ENCODE data around the gene ABCA1.

Gene ABCA1

DNA sequence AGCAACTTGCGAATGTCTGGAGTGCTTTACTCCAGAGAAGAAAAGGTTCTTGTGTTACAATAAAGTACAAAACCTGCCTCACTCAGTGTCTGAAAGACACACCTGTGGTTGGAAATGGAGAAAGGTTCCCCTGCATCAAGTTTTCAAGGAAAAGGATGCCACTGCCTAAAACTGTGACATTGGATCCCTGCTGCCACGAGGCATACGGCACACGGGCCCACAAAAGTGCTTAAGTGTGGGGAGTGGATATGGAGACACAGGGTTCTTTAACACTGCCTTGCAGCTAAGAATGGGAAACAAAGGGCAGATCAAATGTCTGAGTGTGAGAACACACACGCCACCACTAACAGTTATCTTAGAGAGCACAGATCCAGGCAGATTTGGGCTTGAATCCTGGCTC lies 89.0 kb downstream of the ABCA1 start:
- DNase-seq (ENCODE audit: low read depth) = no peak
- no peak for TF ChIP-seq CTCF (conservative IDR thresholded peaks at IDR 0.05; ENCODE audit: low read depth, low read length)
- H3K4me3 ChIP-seq (ENCODE audit: low read length) = no peak overlapping the region

DNA sequence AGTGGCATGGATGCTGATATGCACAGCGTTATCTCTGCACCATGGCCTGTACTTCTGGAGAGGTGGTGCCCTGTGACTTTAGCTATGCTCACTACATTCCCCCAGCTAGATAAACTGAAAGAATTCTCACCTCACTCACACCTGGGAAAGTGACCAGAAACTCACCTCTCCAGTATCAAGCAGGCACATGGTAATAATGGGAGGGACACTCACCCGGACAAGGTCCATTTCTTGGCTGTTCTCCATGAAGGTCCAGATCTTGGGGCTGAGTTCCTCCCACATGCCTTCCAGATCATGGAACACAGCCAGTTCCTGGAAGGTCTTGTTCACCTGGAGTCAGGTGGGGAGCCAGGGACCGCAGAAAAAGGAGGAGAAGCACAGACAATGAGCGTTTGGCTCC lies 91.2 kb downstream of the ABCA1 start:
- H3K4me3 ChIP-seq (ENCODE audit: low read length) = no peak overlapping the region

DNA sequence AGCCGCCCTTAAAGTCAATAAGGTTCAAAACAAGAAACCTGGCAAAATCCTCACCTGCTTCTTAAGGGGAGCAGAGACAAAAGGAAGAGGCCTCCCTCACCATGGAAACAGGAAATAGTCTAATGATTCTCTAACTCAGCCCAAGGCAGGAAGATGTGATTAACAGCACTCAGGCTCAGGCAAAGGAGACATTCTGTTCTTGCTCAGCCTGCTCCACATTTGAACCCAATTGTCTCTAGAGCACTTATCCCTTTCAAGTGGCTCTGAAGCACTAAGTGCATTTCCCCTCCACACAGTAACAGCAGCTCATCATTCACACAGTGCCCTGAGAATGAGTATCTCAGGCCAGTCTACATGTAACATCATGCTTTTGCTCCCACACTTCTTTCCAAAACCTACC lies 91.7 kb downstream of the ABCA1 start:
- TF ChIP-seq CTCF (conservative IDR thresholded peaks at IDR 0.05; ENCODE audit: low read depth, low read length) = no peak
- DNase-seq (ENCODE audit: low read depth) = no peak
- no peak overlapping the region for H3K4me3 ChIP-seq (ENCODE audit: low read length)

More for the DNA sequence above, 91.2 kb downstream of the ABCA1 start:
- no peak for DNase-seq (ENCODE audit: low read depth)
- TF ChIP-seq CTCF (conservative IDR thresholded peaks at IDR 0.05; ENCODE audit: low read depth, low read length) = no peak

GRCh38 chr9:104835161-104835560 lies 92.8 kb downstream of the ABCA1 start:
- no peak for TF ChIP-seq CTCF (conservative IDR thresholded peaks at IDR 0.05; ENCODE audit: low read depth, low read length)
- DNase-seq (ENCODE audit: low read depth) = no peak
- no peak overlapping the region for H3K4me3 ChIP-seq (ENCODE audit: low read length)

- no peak for DNase-seq (ENCODE audit: low read depth)
- TF ChIP-seq CTCF (conservative IDR thresholded peaks at IDR 0.05; ENCODE audit: low read depth, low read length) = no peak
- H3K4me3 ChIP-seq (ENCODE audit: low read length) = no peak overlapping the region
These were observed 94.3 kb downstream of the ABCA1 start for GRCh38 chr9:104833696-104834095.

- TF ChIP-seq CTCF (conservative IDR thresholded peaks at IDR 0.05; ENCODE audit: low read depth, low read length) = no peak
- no peak overlapping the region for H3K4me3 ChIP-seq (ENCODE audit: low read length)
- DNase-seq (ENCODE audit: low read depth) = no peak
These were observed 96.3 kb downstream of the ABCA1 start for GRCh38 chr9:104831681-104832080.

GRCh38 chr9:104826911-104827310 lies 101.0 kb downstream of the ABCA1 start:
- H3K4me3 ChIP-seq (ENCODE audit: low read length) = no peak overlapping the region
- no peak for TF ChIP-seq CTCF (conservative IDR thresholded peaks at IDR 0.05; ENCODE audit: low read depth, low read length)
- no peak for DNase-seq (ENCODE audit: low read depth)

All from retinal pigment epithelial cell (primary cell).